Mesenchymal stem cell (in vitro differentiated cells and primary cell): ENCODE measurements around the gene BTBD6.

Source experiments
- DNase-seq: peaks from one replicate; pipeline ENCODE4 v3.0.0-alpha.2; 2013
- H2AFZ ChIP-seq: one replicate; pipeline ENCODE4 v1.6.1; 2013; ENCODE audit warnings: low read depth, mild to moderate bottlenecking, control low read depth, inconsistent platforms, low read length, moderate library complexity
- H2AK5ac ChIP-seq: 2 replicates; pipeline ENCODE4 v1.6.1; 2013; ENCODE audit warnings: low read length, moderate library complexity, mild to moderate bottlenecking, inconsistent platforms; ENCODE audit not compliant: severe bottlenecking
- H2BK120ac ChIP-seq: one replicate; pipeline ENCODE4 v1.6.1; 2013; ENCODE audit warnings: low read depth, mild to moderate bottlenecking, inconsistent platforms, low read length, moderate library complexity
- H2BK12ac ChIP-seq, 2 experiments: one replicate each; pipeline ENCODE4 v1.6.1; 2013; ENCODE audit warnings: inconsistent platforms in 2 of 2, low read length in 2 of 2, mild to moderate bottlenecking in 2 of 2, moderate library complexity in 2 of 2, control low read depth in 1 of 2
- H2BK15ac ChIP-seq: one replicate; pipeline ENCODE4 v1.6.1; 2013; ENCODE audit warnings: mild to moderate bottlenecking, low read depth, inconsistent platforms; ENCODE audit not compliant: poor library complexity, severe bottlenecking
- H2BK5ac ChIP-seq: 2 replicates; pipeline ENCODE4 v1.6.1; 2013; ENCODE audit warnings: low read depth, mild to moderate bottlenecking, low read length, control low read depth, inconsistent platforms; ENCODE audit not compliant: poor library complexity, severe bottlenecking
- H3K14ac ChIP-seq, 2 experiments: one replicate each; pipeline ENCODE4 v1.6.1; 2013; ENCODE audit warnings: inconsistent platforms in 2 of 2, low read length in 2 of 2, control low read depth in 1 of 2, mild to moderate bottlenecking in 1 of 2, moderate library complexity in 1 of 2
- H3K18ac ChIP-seq, 2 experiments: one replicate each; pipeline ENCODE4 v1.6.1; 2013; ENCODE audit warnings: inconsistent platforms in 2 of 2, low read length in 2 of 2, control low read depth in 1 of 2, low read depth in 1 of 2, mild to moderate bottlenecking in 1 of 2
- H3K23ac ChIP-seq, 2 experiments: one replicate each; pipeline ENCODE4 v1.6.1; 2013; ENCODE audit warnings: inconsistent platforms in 2 of 2, low read length in 2 of 2, mild to moderate bottlenecking in 2 of 2, moderate library complexity in 2 of 2, control low read depth in 1 of 2
- H3K27ac ChIP-seq: 2 replicates; pipeline ENCODE4 v1.5.1; 2013; ENCODE audit warnings: mild to moderate bottlenecking, moderate library complexity, low read length, control low read depth, inconsistent platforms; ENCODE audit not compliant: poor library complexity, severe bottlenecking
- H3K27me3 ChIP-seq, 2 experiments: 2 replicates each; pipeline versions ENCODE4 v1.6.1 to v1.7.0; 2013; ENCODE audit warnings: low read length in 2 of 2, mild to moderate bottlenecking in 2 of 2, moderate library complexity in 2 of 2, control low read depth in 1 of 2, inconsistent platforms in 1 of 2; ENCODE audit not compliant: control insufficient read depth in 1 of 2, insufficient read depth in 1 of 2
- H3K36me3 ChIP-seq, 2 experiments: 2 replicates each; pipeline versions ENCODE4 v1.6.1 to v1.7.0; 2013; ENCODE audit warnings: low read length in 2 of 2, control low read depth in 1 of 2, inconsistent platforms in 1 of 2, low read depth in 1 of 2, mild to moderate bottlenecking in 1 of 2; ENCODE audit not compliant: insufficient read depth in 2 of 2, control insufficient read depth in 1 of 2
- H3K4ac ChIP-seq, 2 experiments: one replicate each; pipeline ENCODE4 v1.6.1; 2013; ENCODE audit warnings: inconsistent platforms in 2 of 2, low read length in 2 of 2, mild to moderate bottlenecking in 2 of 2, moderate library complexity in 2 of 2, control low read depth in 1 of 2, low read depth in 1 of 2
- H3K4me1 ChIP-seq: 2 replicates; pipeline ENCODE4 v1.6.1; 2013; ENCODE audit warnings: low read depth, low read length, control low read depth; ENCODE audit not compliant: control insufficient read depth, insufficient read depth
- H3K4me2 ChIP-seq: 2 replicates; pipeline ENCODE4 v1.6.1; 2013; ENCODE audit warnings: low read length, mild to moderate bottlenecking, inconsistent platforms; ENCODE audit not compliant: poor library complexity, severe bottlenecking
- H3K4me3 ChIP-seq, 2 experiments: 2 replicates each; pipeline versions ENCODE4 v1.5.1 to v1.7.0; 2013; ENCODE audit warnings: low read length in 2 of 2, mild to moderate bottlenecking in 2 of 2, control low read depth in 1 of 2, low read depth in 1 of 2; ENCODE audit not compliant: insufficient read depth in 1 of 2
- H3K79me1 ChIP-seq: replicated peaks from 2 replicates; pipeline ENCODE4 v1.6.1; 2013; ENCODE audit warnings: mild to moderate bottlenecking, control low read depth, low read length, inconsistent platforms; ENCODE audit not compliant: poor library complexity, severe bottlenecking
- H3K9ac ChIP-seq: 2 replicates; pipeline ENCODE4 v1.7.0; 2013; ENCODE audit warnings: mild to moderate bottlenecking, low read length, moderate library complexity
- H3K9me3 ChIP-seq: 2 replicates; pipeline ENCODE4 v1.7.0; 2013; ENCODE audit warnings: mild to moderate bottlenecking, low read length; ENCODE audit not compliant: control insufficient read depth
- H4K8ac ChIP-seq: one replicate; pipeline ENCODE4 v1.6.1; 2013; ENCODE audit warnings: inconsistent platforms, mild to moderate bottlenecking, low read length, moderate library complexity
- H4K91ac ChIP-seq: one replicate; pipeline ENCODE4 v1.6.1; 2013; ENCODE audit warnings: mild to moderate bottlenecking, low read length, inconsistent platforms
- WGBS: methylation state at CpG from one replicate; pipeline ENCODE4 v1.1.7; 2013; ENCODE audit warnings: mixed read lengths; 5-methylcytosine and 5-hydroxymethylcytosine counted together

The BTBD6 gene

GRCh38 chr14:105267820-105268548 is 19.7 kb downstream of the BTBD6 start:
- Histone ChIP-seq H3K18ac (no peak overlapping the region), H4K91ac (peak overlapping the region; percentile 52), H3K4me1 (peaks cover 2% of the 10 kb centered on the region), H3K14ac (no peak overlapping the region), H3K4me2 (no peak overlapping the region), H2BK5ac (no peak overlapping the region), H2BK120ac (no peak overlapping the region), H3K9ac (no peak overlapping the region), H3K79me1 (peaks cover 35% of the 10 kb centered on the region), H3K4ac (no peak overlapping the region), H3K27ac (no peak overlapping the region), H2AFZ (no peak overlapping the region), H3K4me3 (no peak overlapping the region), H4K8ac (no peak overlapping the region), H2BK12ac (no peak overlapping the region), H3K9me3 (no peaks in the 10 kb centered on the region), H3K23ac (no peak overlapping the region), H3K27me3 (no peaks in the 10 kb centered on the region), H2BK15ac (no peak overlapping the region), H3K36me3 (peaks cover 14 to 43% of the 10 kb centered on the region in 2 experiments), H2AK5ac (no peak overlapping the region)
- DNase-seq = no peak
- WGBS = 93% methylated on average over 21 of the region's 21 CpGs

GRCh38 chr14:105268736-105269354 is 20.5 kb downstream of the BTBD6 start:
- Histone ChIP-seq H3K27me3 (no peaks in the 10 kb centered on the region), H2AK5ac (no peak overlapping the region), H3K9ac (no peak overlapping the region), H3K18ac (no peak overlapping the region), H3K27ac (no peak overlapping the region), H3K4me3 (peak overlapping the region in 1 of 2 experiments; percentile 6), H2BK15ac (no peak overlapping the region), H3K4me1 (peaks cover 4% of the 10 kb centered on the region), H2BK12ac (peak overlapping the region in 1 of 2 experiments; percentile 19), H4K8ac (no peak overlapping the region), H2BK120ac (no peak overlapping the region), H3K4ac (no peak overlapping the region), H4K91ac (no peak overlapping the region), H2BK5ac (no peak overlapping the region), H2AFZ (no peak overlapping the region), H3K14ac (no peak overlapping the region), H3K9me3 (no peaks in the 10 kb centered on the region), H3K4me2 (no peak overlapping the region), H3K36me3 (peaks cover 13 to 38% of the 10 kb centered on the region in 2 experiments), H3K23ac (no peak overlapping the region), H3K79me1 (peaks cover 36% of the 10 kb centered on the region)
- WGBS = 96% methylated on average over 18 of the region's 18 CpGs
- DNase-seq = no peak

- no peak overlapping the region for H3K18ac ChIP-seq
- no peaks in the 10 kb centered on the region for H3K27me3 ChIP-seq
- H4K91ac ChIP-seq = no peak overlapping the region
- 95% methylated on average over 11 of the region's 11 CpGs for WGBS
- no peak overlapping the region for H3K14ac ChIP-seq
- no peak overlapping the region for H2BK15ac ChIP-seq
- no peak overlapping the region for H3K4me3 ChIP-seq
- DNase-seq = no peak
- peaks cover 6% of the 10 kb centered on the region for H3K4me1 ChIP-seq
- H2BK120ac ChIP-seq = no peak overlapping the region
- no peak overlapping the region for H2BK12ac ChIP-seq
- no peak overlapping the region for H2AK5ac ChIP-seq
- H3K27ac ChIP-seq = no peak overlapping the region
- H3K9ac ChIP-seq = no peak overlapping the region
- H3K23ac ChIP-seq = no peak overlapping the region
- no peak overlapping the region for H2BK5ac ChIP-seq
- H3K36me3 ChIP-seq = peaks cover 10 to 38% of the 10 kb centered on the region in 2 experiments
- H3K4me2 ChIP-seq = no peak overlapping the region
- peaks cover 38% of the 10 kb centered on the region for H3K79me1 ChIP-seq
- no peaks in the 10 kb centered on the region for H3K9me3 ChIP-seq
- H3K4ac ChIP-seq = no peak overlapping the region
- no peak overlapping the region for H2AFZ ChIP-seq
- H4K8ac ChIP-seq = no peak overlapping the region
Observed at GRCh38 chr14:105269405-105269804, 21.1 kb downstream of the BTBD6 start.

GRCh38 chr14:105271224-105271890 is 23.0 kb downstream of the BTBD6 start:
- Histone ChIP-seq H2BK12ac (no peak overlapping the region), H3K18ac (no peak overlapping the region), H3K4me1 (peaks cover 19% of the 10 kb centered on the region), H4K8ac (no peak overlapping the region), H3K4me3 (no peak overlapping the region), H2BK120ac (no peak overlapping the region), H3K27ac (no peak overlapping the region), H3K9ac (no peak overlapping the region), H3K23ac (no peak overlapping the region), H3K36me3 (peaks cover 7 to 41% of the 10 kb centered on the region in 2 experiments), H3K27me3 (no peaks in the 10 kb centered on the region), H2AK5ac (no peak overlapping the region), H3K4ac (no peak overlapping the region), H3K79me1 (peaks cover 38% of the 10 kb centered on the region), H2BK5ac (no peak overlapping the region), H2AFZ (no peak overlapping the region), H3K9me3 (no peaks in the 10 kb centered on the region), H3K14ac (no peak overlapping the region), H3K4me2 (no peak overlapping the region), H4K91ac (no peak overlapping the region), H2BK15ac (no peak overlapping the region)
- WGBS = 94% methylated on average over 22 of the region's 22 CpGs
- DNase-seq = no peak
